Lung (tissue), 12 donors: ENCODE data around the gene PIGN. TPM values are rescaled to one million over a fixed set of nuclear protein-coding genes. Genes with fewer than 3 reads are reported as not detected.

Experiments used
- ATAC-seq: fragments of 200-7000 bp; cut with Tn5 transposase; one replicate; pipeline ENCODE4 v1.9.1; 2020; ENCODE audit warnings: moderate number of reproducible peaks; ENCODE audit not compliant: insufficient read depth, low FRiP score
- DNase-seq, 3 donors: peaks; one replicate each; pipeline ENCODE4 v3.0.0-alpha.2; 2013 to 2017
- H3K27ac ChIP-seq, 2 donors: one replicate each; pipeline ENCODE4 v1.5.1; 2013; ENCODE audit warnings: mild to moderate bottlenecking in 2 of 2, moderate library complexity in 2 of 2, control low read depth in 1 of 2, inconsistent platforms in 1 of 2, low read depth in 1 of 2, low read length in 1 of 2
- H3K27me3 ChIP-seq, 3 donors: one replicate each; pipeline ENCODE4 v1.5.1; 2013; ENCODE audit warnings: low read length in 2 of 3; ENCODE audit not compliant: control insufficient read depth in 3 of 3, insufficient read depth in 3 of 3
- H3K36me3 ChIP-seq, 4 donors: one replicate each; pipeline ENCODE4 v1.5.1; 2013; ENCODE audit warnings: low read length in 4 of 4, mild to moderate bottlenecking in 1 of 4, moderate library complexity in 1 of 4; ENCODE audit not compliant: control insufficient read depth in 4 of 4, insufficient read depth in 4 of 4
- H3K4me1 ChIP-seq, 5 donors: one replicate each; pipeline ENCODE4 v1.5.1; 2013; ENCODE audit warnings: low read length in 5 of 5, mild to moderate bottlenecking in 2 of 5, moderate library complexity in 1 of 5; ENCODE audit not compliant: control insufficient read depth in 5 of 5, insufficient read depth in 5 of 5
- H3K4me3 ChIP-seq: one replicate; pipeline ENCODE4 v1.5.1; 2013; ENCODE audit warnings: mild to moderate bottlenecking, control low read depth, moderate library complexity
- H3K9ac ChIP-seq, 2 donors: one replicate each; pipeline ENCODE4 v1.5.1; 2013; ENCODE audit warnings: low read length in 2 of 2, control low read depth in 1 of 2; ENCODE audit not compliant: insufficient read depth in 1 of 2
- H3K9me3 ChIP-seq, 4 donors: one replicate each; pipeline ENCODE4 v1.5.1; 2013; ENCODE audit warnings: low read length in 3 of 4, mild to moderate bottlenecking in 1 of 4, moderate library complexity in 1 of 4; ENCODE audit not compliant: control insufficient read depth in 4 of 4, insufficient read depth in 3 of 4
- WGBS, 2 donors: extraction: QIAGEN DNeasy Blood & Tissue Kit; methylation state at CpG; one replicate each; pipeline ENCODE4 v1.1.7; 2013; 5-methylcytosine and 5-hydroxymethylcytosine counted together
- polyA plus RNA-seq, 2 donors: library from polyadenylated mRNA; stranded (reverse); fragments of 200-250 nt; gene quantifications; one replicate each; pipeline ENCODE4 v1.2.1, GENCODE V29; 2013
- total RNA-seq, 2 donors: library from RNA; depleted of rRNA in 1 of 2; stranded (reverse); fragments of >200 nt in 1 of 2; gene quantifications; one replicate each; pipeline ENCODE4 v1.2.1, GENCODE V29; 2014 to 2021
- TF ChIP-seq, protein P1 (sequence below): IDR thresholded peaks from 2 replicates; pipeline ENCODE4 v1.5.1; 2012; ENCODE audit warnings: mild to moderate bottlenecking; ENCODE audit errors: control extremely low read depth, extremely low read depth
- donor health status: control.
- donor health status: control.
- donor health status: Bipolar disorder and iron deficiency.
- donor health status: healthy.
- donor health status: DM: yes; HTN: yes; CAD: no.

The PIGN gene
- total and polyA plus RNA-seq, 4 donors = 5.7 to 62.5 (median 16.3) TPM

DNA sequence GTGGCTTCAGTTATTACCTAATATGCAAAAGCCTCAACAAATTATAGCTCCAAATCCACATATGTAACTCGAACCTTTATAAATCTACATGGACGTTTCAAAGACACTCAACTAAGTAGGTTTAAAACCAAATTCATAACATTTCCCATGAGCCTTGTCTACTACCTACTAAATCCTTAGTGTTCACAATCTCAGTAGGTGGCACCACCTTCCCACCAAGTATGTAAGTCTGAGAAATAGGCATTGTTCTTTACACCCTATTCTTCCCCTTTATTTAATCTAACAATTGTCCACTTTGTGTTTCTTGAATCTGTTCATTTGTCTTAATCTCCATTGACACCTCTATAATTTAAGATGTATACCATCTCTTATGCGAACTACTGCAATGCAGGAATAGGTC is 4.6 kb downstream of the PIGN start:
- no peaks in the 10 kb centered on the region for H3K9me3 ChIP-seq
- DNase-seq (no peak), ATAC-seq (no peak)
- no peak overlapping the region for H3K4me3 ChIP-seq
- no peak overlapping the region for H3K27ac ChIP-seq
- no peaks in the 10 kb centered on the region for H3K27me3 ChIP-seq
- peaks cover 0 to 7% (median 1%) of the 10 kb centered on the region in 5 donors for H3K4me1 ChIP-seq
- H3K9ac ChIP-seq = no peak overlapping the region
- TF ChIP-seq, protein P1, sequence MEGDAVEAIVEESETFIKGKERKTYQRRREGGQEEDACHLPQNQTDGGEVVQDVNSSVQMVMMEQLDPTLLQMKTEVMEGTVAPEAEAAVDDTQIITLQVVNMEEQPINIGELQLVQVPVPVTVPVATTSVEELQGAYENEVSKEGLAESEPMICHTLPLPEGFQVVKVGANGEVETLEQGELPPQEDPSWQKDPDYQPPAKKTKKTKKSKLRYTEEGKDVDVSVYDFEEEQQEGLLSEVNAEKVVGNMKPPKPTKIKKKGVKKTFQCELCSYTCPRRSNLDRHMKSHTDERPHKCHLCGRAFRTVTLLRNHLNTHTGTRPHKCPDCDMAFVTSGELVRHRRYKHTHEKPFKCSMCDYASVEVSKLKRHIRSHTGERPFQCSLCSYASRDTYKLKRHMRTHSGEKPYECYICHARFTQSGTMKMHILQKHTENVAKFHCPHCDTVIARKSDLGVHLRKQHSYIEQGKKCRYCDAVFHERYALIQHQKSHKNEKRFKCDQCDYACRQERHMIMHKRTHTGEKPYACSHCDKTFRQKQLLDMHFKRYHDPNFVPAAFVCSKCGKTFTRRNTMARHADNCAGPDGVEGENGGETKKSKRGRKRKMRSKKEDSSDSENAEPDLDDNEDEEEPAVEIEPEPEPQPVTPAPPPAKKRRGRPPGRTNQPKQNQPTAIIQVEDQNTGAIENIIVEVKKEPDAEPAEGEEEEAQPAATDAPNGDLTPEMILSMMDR = no peak
- no peaks in the 10 kb centered on the region for H3K36me3 ChIP-seq
- WGBS, 2 donors = 48 to 77% methylated on average over 3 of the region's 3 CpGs

DNA sequence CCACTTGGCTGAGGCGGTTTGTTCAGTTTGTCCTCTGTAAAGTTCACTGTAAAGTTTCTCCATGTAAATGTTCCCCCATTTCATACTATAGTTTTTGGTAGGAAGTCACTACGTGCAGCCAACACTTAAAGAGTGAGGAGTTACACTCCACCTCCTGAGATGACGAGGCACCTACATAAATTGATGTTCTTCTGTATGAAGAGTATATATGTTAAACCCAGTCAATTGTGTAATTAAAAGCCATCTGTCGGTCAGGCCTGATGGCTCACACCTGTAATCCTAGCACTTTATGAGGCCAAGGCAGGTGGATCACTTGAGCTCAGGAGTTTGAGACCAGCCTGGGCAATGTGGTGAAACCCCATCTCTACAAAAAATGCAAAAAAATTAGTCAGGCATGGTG is 7.6 kb downstream of the PIGN start:
- ATAC-seq (no peak), DNase-seq (no peak)
- Histone ChIP-seq H3K27me3 (no peaks in the 10 kb centered on the region), H3K4me1 (peaks cover 0 to 3% (median 0%) of the 10 kb centered on the region in 5 donors), H3K36me3 (no peaks in the 10 kb centered on the region), H3K9me3 (no peaks in the 10 kb centered on the region), H3K9ac (no peak overlapping the region), H3K27ac (no peak overlapping the region), H3K4me3 (no peak overlapping the region)
- 94 to 96% methylated on average over 4 of the region's 4 CpGs for WGBS, 2 donors
- TF ChIP-seq, protein P1 = no peak

DNA sequence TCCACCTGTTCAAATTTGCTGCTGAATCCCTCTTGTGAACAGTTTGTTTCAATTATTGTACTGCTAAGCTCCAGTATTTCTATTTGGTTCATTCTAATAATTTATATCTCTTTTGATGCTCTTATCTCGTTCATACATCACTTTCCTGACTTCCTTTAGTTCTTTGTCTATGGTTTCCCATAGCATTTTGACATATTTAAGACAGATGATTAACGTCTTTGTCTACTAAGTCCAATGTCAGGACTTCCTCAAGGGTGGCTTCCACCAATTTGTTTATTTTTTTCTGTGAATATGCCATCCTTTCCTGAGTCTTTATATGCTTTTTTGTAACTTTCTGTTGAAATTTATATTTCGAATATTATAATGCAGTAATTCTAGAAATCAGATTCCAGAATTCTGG is 9.6 kb downstream of the PIGN start:
- H3K27me3 ChIP-seq = no peaks in the 10 kb centered on the region
- no peaks in the 10 kb centered on the region for H3K9me3 ChIP-seq
- DNase-seq = no peak
- no peak overlapping the region for H3K9ac ChIP-seq
- H3K36me3 ChIP-seq = peaks cover 0 to 2% (median 0%) of the 10 kb centered on the region in 4 donors
- ATAC-seq = no peak
- 42 to 58% methylated on average over 3 of the region's 3 CpGs for WGBS, 2 donors
- no peak overlapping the region for H3K4me3 ChIP-seq
- no peaks in the 10 kb centered on the region for H3K4me1 ChIP-seq
- H3K27ac ChIP-seq = no peak overlapping the region
- TF ChIP-seq, protein P1 = no peak

DNA sequence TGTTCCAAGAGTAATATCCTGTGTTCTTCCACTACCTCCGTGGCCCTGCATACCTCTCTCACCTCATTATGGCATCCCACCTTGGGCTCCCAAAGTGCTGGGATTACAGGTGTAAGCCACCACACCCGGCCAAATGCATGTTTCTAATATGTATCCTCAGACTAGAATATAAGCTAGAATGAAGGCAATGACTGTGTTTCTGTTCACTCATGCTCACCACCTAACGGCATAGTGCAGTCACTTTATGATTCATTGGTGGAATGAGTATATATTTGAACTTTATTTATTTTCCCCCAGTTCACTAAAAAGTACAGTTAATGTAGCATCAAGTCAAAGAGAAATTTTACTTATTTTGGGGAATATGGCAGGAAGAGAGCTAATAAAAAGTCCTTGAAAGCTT is 11.3 kb downstream of the PIGN start:
- H3K27me3 ChIP-seq = no peaks in the 10 kb centered on the region
- 95 to 97% methylated on average over 3 of the region's 3 CpGs for WGBS, 2 donors

More for the DNA sequence above, 11.3 kb downstream of the PIGN start:
- Histone ChIP-seq H3K27ac (no peak overlapping the region), H3K4me3 (no peak overlapping the region), H3K9me3 (no peaks in the 10 kb centered on the region), H3K36me3 (peaks cover 0 to 2% (median 0%) of the 10 kb centered on the region in 4 donors), H3K4me1 (no peaks in the 10 kb centered on the region), H3K9ac (no peak overlapping the region)
- ATAC-seq = no peak
- TF ChIP-seq, protein P1 = no peak
- DNase-seq = no peak
